ENCODE measurements around the gene FBXO8. TPM values are rescaled to one million over a fixed set of nuclear protein-coding genes. Genes with fewer than 3 reads are reported as not detected.

FBXO8 gene
- total RNA-seq, 1 donor from 2014 or later, result 32.1 TPM

GRCh38 chr4:174215057-174215456 lies 68.4 kb downstream of the FBXO8 start:
- peaks cover 52% of the 10 kb centered on the region for H3K27me3 ChIP-seq (ENCODE audit: control insufficient read depth, insufficient read depth, low read length)
- no peak for TF ChIP-seq CTCF (IDR thresholded peaks at IDR 0.05; ENCODE audit: insufficient read depth, low read length, severe bottlenecking)
- no peak overlapping the region for H3K4me3 ChIP-seq (ENCODE audit: low read depth, low read length)
- DNase-seq (ENCODE audit: low read depth) (no peak), FAIRE-seq (no peak)
- no peaks in the 10 kb centered on the region for H3K36me3 ChIP-seq (ENCODE audit: control insufficient read depth, insufficient read depth, low read length)

- Histone ChIP-seq H3K4me3 (ENCODE audit: low read depth, low read length) (no peak overlapping the region), H3K27me3 (ENCODE audit: control insufficient read depth, insufficient read depth, low read length) (peaks cover 52% of the 10 kb centered on the region), H3K36me3 (ENCODE audit: control insufficient read depth, insufficient read depth, low read length) (no peaks in the 10 kb centered on the region)
- no peak for TF ChIP-seq CTCF (IDR thresholded peaks at IDR 0.05; ENCODE audit: insufficient read depth, low read length, severe bottlenecking)
- no peak for DNase-seq (ENCODE audit: low read depth)
- no peak for FAIRE-seq
Observed at GRCh38 chr4:174214101-174214878, 69.2 kb downstream of the FBXO8 start.

GRCh38 chr4:174213731-174214100 lies 69.8 kb downstream of the FBXO8 start:
- H3K4me3 ChIP-seq (ENCODE audit: low read depth, low read length), result no peak overlapping the region
- FAIRE-seq, result no peak
- peaks cover 52% of the 10 kb centered on the region for H3K27me3 ChIP-seq (ENCODE audit: control insufficient read depth, insufficient read depth, low read length)
- no peak for DNase-seq (ENCODE audit: low read depth)
- no peak for TF ChIP-seq CTCF (IDR thresholded peaks at IDR 0.05; ENCODE audit: insufficient read depth, low read length, severe bottlenecking)
- no peaks in the 10 kb centered on the region for H3K36me3 ChIP-seq (ENCODE audit: control insufficient read depth, insufficient read depth, low read length)

GRCh38 chr4:174212061-174212460 lies 71.4 kb downstream of the FBXO8 start:
- peaks cover 38% of the 10 kb centered on the region for H3K27me3 ChIP-seq (ENCODE audit: control insufficient read depth, insufficient read depth, low read length)
- no peak for TF ChIP-seq CTCF (IDR thresholded peaks at IDR 0.05; ENCODE audit: insufficient read depth, low read length, severe bottlenecking)
- no peak for FAIRE-seq
- H3K4me3 ChIP-seq (ENCODE audit: low read depth, low read length), result no peak overlapping the region
- no peaks in the 10 kb centered on the region for H3K36me3 ChIP-seq (ENCODE audit: control insufficient read depth, insufficient read depth, low read length)
- no peak for DNase-seq (ENCODE audit: low read depth)

- DNase-seq (ENCODE audit: low read depth) (no peak), FAIRE-seq (no peak)
- Histone ChIP-seq H3K36me3 (ENCODE audit: control insufficient read depth, insufficient read depth, low read length) (no peaks in the 10 kb centered on the region), H3K4me3 (ENCODE audit: low read depth, low read length) (no peak overlapping the region), H3K27me3 (ENCODE audit: control insufficient read depth, insufficient read depth, low read length) (peaks cover 34% of the 10 kb centered on the region)
- no peak for TF ChIP-seq CTCF (IDR thresholded peaks at IDR 0.05; ENCODE audit: insufficient read depth, low read length, severe bottlenecking)
Observed at GRCh38 chr4:174211622-174212044, 71.8 kb downstream of the FBXO8 start.

Data from bronchial epithelial cell (primary cell).